H1 (cell line): ENCODE results near the gene TMEM273. TPM values are rescaled to one million over a fixed set of nuclear protein-coding genes. Genes with fewer than 3 reads are reported as not detected.

ENCODE experiments used
- CTCF ChIA-PET: fragments of 300-600 bp; sonication (Branson Sonifier 250); formaldehyde crosslinking; loops from one replicate; lab custom pipeline; 2021; ENCODE audit not compliant: partially characterized antibody; lab: Charles Lee
- POLR2A ChIA-PET: fragments of 300-600 bp; sonication (Branson Sonifier 250); formaldehyde crosslinking; loops from one replicate; lab custom pipeline; 2021; ENCODE audit warnings: inconsistent platforms; ENCODE audit not compliant: partially characterized antibody; lab: Charles Lee
- DNase-seq, 2 experiments: peaks; one replicate each; pipeline versions ENCODE4 v3.0.0 to v3.0.0-alpha.2; 2010 to 2022; ENCODE audit warnings: low spot score in 2 of 2, low read depth in 1 of 2, mixed read lengths in 1 of 2
- FAIRE-seq: peaks from 2 replicates; lab custom pipeline; 2011; peaks lifted over from hg19 to GRCh38; lab: Jason Lieb, UNC
- H2AFZ ChIP-seq: 2 replicates; pipeline ENCODE4 v1.8.1; 2012; ENCODE audit warnings: low read length, inconsistent platforms
- H2AK5ac ChIP-seq: 2 replicates; pipeline ENCODE4 v1.6.1; 2013; ENCODE audit warnings: low read depth, low read length
- H2BK120ac ChIP-seq: replicated peaks from 2 replicates; pipeline ENCODE3; 2013; ENCODE audit warnings: low read depth, low read length, inconsistent platforms
- H2BK12ac ChIP-seq: 2 replicates; pipeline ENCODE4 v1.6.1; 2013; ENCODE audit warnings: low read depth, low read length
- H2BK15ac ChIP-seq: 2 replicates; pipeline ENCODE4 v1.6.1; 2013; ENCODE audit warnings: low read length
- H2BK20ac ChIP-seq: 2 replicates; pipeline ENCODE4 v1.6.1; 2013; ENCODE audit warnings: low read length
- H2BK5ac ChIP-seq: 2 replicates; pipeline ENCODE4 v1.6.1; 2013; ENCODE audit warnings: low read depth, low read length
- H3K14ac ChIP-seq: 2 replicates; pipeline ENCODE4 v1.6.1; 2013; ENCODE audit warnings: inconsistent platforms; ENCODE audit not compliant: insufficient read length
- H3K18ac ChIP-seq: 2 replicates; pipeline ENCODE4 v1.6.1; 2013; ENCODE audit warnings: low read length; ENCODE audit errors: extremely low read depth
- H3K23ac ChIP-seq: 2 replicates; pipeline ENCODE4 v1.6.1; 2013; ENCODE audit warnings: inconsistent platforms; ENCODE audit not compliant: insufficient read length
- H3K23me2 ChIP-seq: 2 replicates; pipeline ENCODE4 v1.6.1; 2013; ENCODE audit warnings: low read depth, low read length
- H3K27ac ChIP-seq: 2 replicates; pipeline ENCODE4 v1.6.1; 2011; ENCODE audit warnings: low read depth, low read length, inconsistent platforms
- H3K27me3 ChIP-seq, 4 experiments: replicated peaks in 1 of 4; 1 replicate in 1 of 4; 2 replicates in 3 of 4; pipeline versions ENCODE4 v1.6.1 to v1.8.1; 2011 to 2013; ENCODE audit warnings: low read length in 3 of 4, mild to moderate bottlenecking in 3 of 4, inconsistent platforms in 2 of 4, mixed read lengths in 2 of 4, moderate library complexity in 1 of 4; ENCODE audit not compliant: control insufficient read depth in 3 of 4, insufficient read depth in 3 of 4; ENCODE audit errors: extremely low read depth in 1 of 4
- H3K36me3 ChIP-seq, 4 experiments: 2 replicates each; pipeline versions ENCODE4 v1.6.1 to v1.8.1; 2011 to 2013; ENCODE audit warnings: mild to moderate bottlenecking in 4 of 4, low read length in 3 of 4, moderate library complexity in 2 of 4, control low read depth in 1 of 4, inconsistent platforms in 1 of 4; ENCODE audit not compliant: insufficient read depth in 4 of 4, control insufficient read depth in 2 of 4
- H3K4ac ChIP-seq: replicated peaks from 2 replicates; pipeline ENCODE3; 2013; ENCODE audit warnings: low read length, low read depth, mixed read lengths, inconsistent platforms; ENCODE audit not compliant: insufficient read length
- H3K4me1 ChIP-seq, 4 experiments: replicated peaks in 1 of 4; 1 replicate in 1 of 4; 2 replicates in 3 of 4; pipeline versions ENCODE4 v1.6.1 to v1.8.1; 2011 to 2013; ENCODE audit warnings: low read length in 3 of 4, inconsistent platforms in 2 of 4, mixed read lengths in 1 of 4; ENCODE audit not compliant: insufficient read depth in 4 of 4, control insufficient read depth in 3 of 4
- H3K4me2 ChIP-seq, 2 experiments: 2 replicates each; pipeline versions ENCODE4 v1.6.1 to v1.8.1; 2011 to 2013; ENCODE audit warnings: low read depth in 2 of 2, low read length in 2 of 2, control low read depth in 1 of 2, inconsistent platforms in 1 of 2, mild to moderate bottlenecking in 1 of 2; ENCODE audit not compliant: insufficient read depth in 1 of 2
- H3K4me3 ChIP-seq, 4 experiments: fragments of 200-600, 300-600 bp in 1 of 4; sonication (generic), shearing (Covaris generic), sonication (Bioruptor Twin) in 1 of 4; 2 replicates each; pipeline versions ENCODE4 v1.5.1 to v1.8.1; 2011 to 2016; ENCODE audit warnings: low read length in 4 of 4, low read depth in 3 of 4, control low read depth in 2 of 4, inconsistent platforms in 2 of 4, mild to moderate bottlenecking in 2 of 4, mixed read lengths in 1 of 4, moderate library complexity in 1 of 4; ENCODE audit not compliant: insufficient read depth in 2 of 4; ENCODE audit errors: extremely low read depth in 1 of 4
- H3K56ac ChIP-seq: replicated peaks from 2 replicates; pipeline ENCODE3; 2013; ENCODE audit warnings: low read depth, mild to moderate bottlenecking, mixed read lengths, low read length, inconsistent platforms; ENCODE audit not compliant: insufficient read length
- H3K79me1 ChIP-seq: 2 replicates; pipeline ENCODE4 v1.6.1; 2013; ENCODE audit warnings: low read depth, low read length, control low read depth
- H3K79me2 ChIP-seq, 2 experiments: 2 replicates each; pipeline versions ENCODE4 v1.6.1 to v1.8.1; 2012 to 2013; ENCODE audit warnings: low read length in 2 of 2, mild to moderate bottlenecking in 2 of 2, inconsistent platforms in 1 of 2; ENCODE audit not compliant: insufficient read depth in 2 of 2, control insufficient read depth in 1 of 2
- H3K9ac ChIP-seq, 4 experiments: replicated peaks in 1 of 4; 1 replicate in 1 of 4; 2 replicates in 3 of 4; pipeline versions ENCODE4 v1.6.1 to v1.8.1; 2011 to 2013; ENCODE audit warnings: low read depth in 3 of 4, low read length in 3 of 4, control low read depth in 2 of 4, mild to moderate bottlenecking in 2 of 4, moderate library complexity in 2 of 4, inconsistent platforms in 1 of 4; ENCODE audit errors: extremely low read depth in 1 of 4
- H3K9me3 ChIP-seq, 2 experiments: 2 replicates each; pipeline versions ENCODE4 v1.6.1 to v1.8.1; 2012 to 2013; ENCODE audit warnings: mild to moderate bottlenecking in 2 of 2, moderate library complexity in 2 of 2, control low read depth in 1 of 2, inconsistent platforms in 1 of 2, low read depth in 1 of 2, low read length in 1 of 2, mixed read lengths in 1 of 2; ENCODE audit not compliant: insufficient read depth in 2 of 2
- H4K20me1 ChIP-seq, 2 experiments: replicated peaks in 1 of 2; 2 replicates each; pipeline versions ENCODE3 to v1.8.1; 2011 to 2013; ENCODE audit warnings: inconsistent platforms in 2 of 2, low read length in 2 of 2, mild to moderate bottlenecking in 1 of 2; ENCODE audit not compliant: insufficient read depth in 2 of 2, control insufficient read depth in 1 of 2
- H4K5ac ChIP-seq: 2 replicates; pipeline ENCODE4 v1.6.1; 2013; ENCODE audit warnings: low read length, low read depth, mixed read lengths, inconsistent platforms; ENCODE audit not compliant: insufficient read length
- H4K8ac ChIP-seq: 2 replicates; pipeline ENCODE4 v1.8.0; 2013; ENCODE audit warnings: mild to moderate bottlenecking, moderate library complexity, low read length, inconsistent platforms; ENCODE audit not compliant: insufficient read depth; ENCODE audit errors: extremely low read depth
- H4K91ac ChIP-seq: replicated peaks from 2 replicates; pipeline ENCODE3; 2013; ENCODE audit warnings: low read length, mixed read lengths, inconsistent platforms; ENCODE audit not compliant: insufficient read length
- HDAC6 ChIP-seq: IDR thresholded peaks from one replicate; pipeline ENCODE4 v1.7.1; 2012; ENCODE audit warnings: low read depth, mild to moderate bottlenecking, inconsistent platforms, low read length, moderate library complexity
- WGBS, 2 experiments: shearing (Covaris generic) in 1 of 2; methylation state at CpG; one replicate each; pipeline versions ENCODE4 v1.1.6 to v1.1.7; 2013 to 2015; ENCODE audit warnings: low lambda C conversion rate in 2 of 2, mixed read lengths in 2 of 2, inconsistent platforms in 1 of 2, low coverage in 1 of 2, missing lambda C conversion rate in 1 of 2; ENCODE audit not compliant: insufficient replicate concordance in 2 of 2, insufficient coverage in 1 of 2, insufficient read length in 1 of 2; ENCODE audit errors: extremely low coverage in 1 of 2, missing lambda C conversion rate in 1 of 2; 5-methylcytosine and 5-hydroxymethylcytosine counted together
- polyA plus RNA-seq, 7 experiments: library from polyadenylated mRNA; depleted of rRNA in 3 of 7; stranded (reverse) in 5 of 7; unstranded in 2 of 7; fragments of >200 nt in 5 of 7; fragments of 200-250 nt in 2 of 7; gene quantifications; 1 replicate in 5 of 7; 2 replicates in 1 of 7; 4 replicates in 1 of 7; pipeline versions ENCODE4 v1.2.1 to v1.2.3, GENCODE V29; 2011 to 2013; ENCODE audit warnings: missing spikeins in 2 of 7, mixed read lengths in 2 of 7
- total RNA-seq: library from RNA; stranded (reverse); fragmentation: NEBNext Ultra II Directional; extraction: Animal tissue kit (Norgen Biotek cat#: 25700); gene quantifications from 2 replicates; pipeline ENCODE4 v1.2.1, GENCODE V29; 2021

The TMEM273 gene
- total and polyA plus RNA-seq, 2 of the 8 experiments (the other 6 are each of a cell fraction or from before 2014, with no cell fraction given) = not detected

DNA sequence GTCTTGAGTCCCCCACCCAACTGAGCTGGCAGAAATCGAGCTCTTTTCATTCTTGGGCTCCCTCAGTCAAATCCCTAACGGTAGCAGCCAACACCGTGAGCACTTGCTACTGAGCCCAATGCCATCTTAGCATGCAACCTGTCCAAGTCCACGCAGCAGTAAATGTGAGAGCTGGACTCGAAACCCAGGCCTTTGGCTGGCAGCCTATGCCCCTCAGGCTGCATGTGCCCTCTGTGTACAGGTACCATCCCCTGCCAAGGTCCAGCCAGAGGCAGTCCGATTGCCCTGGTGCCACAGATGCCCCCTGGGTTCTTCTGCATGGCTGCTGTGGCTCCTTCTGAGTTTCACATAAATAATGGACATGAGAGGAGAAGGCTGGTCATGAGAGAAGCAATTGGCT is 1.2 kb upstream of the TMEM273 start:
- H3K79me1 ChIP-seq = no peaks in the 10 kb centered on the region
- H3K4me3 ChIP-seq = no peak overlapping the region
- ChIA-PET CTCF (interaction anchor here (0.6 to 1.7 kb wide), 3 partner anchors 25 to 243 kb away, joined by 3 to 8 read pairs (median 5); no protein-coding TSS in a partner anchor), POLR2A (no interaction called here)
- no peak overlapping the region for H3K18ac ChIP-seq
- no peaks in the 10 kb centered on the region for H3K23me2 ChIP-seq
- H4K20me1 ChIP-seq = no peaks in the 10 kb centered on the region
- no peaks in the 10 kb centered on the region for H3K9me3 ChIP-seq
- DNase-seq (no peak), FAIRE-seq (no peak)
- no peak overlapping the region for H2BK12ac ChIP-seq
- H3K27me3 ChIP-seq = no peaks in the 10 kb centered on the region
- H3K27ac ChIP-seq = no peak overlapping the region
- H4K8ac ChIP-seq = no peak overlapping the region
- 93% methylated on average over 6 of the region's 6 CpGs; no CpG with 5 or more reads in 1 of the 2 experiments for WGBS, 2 experiments
- no peak overlapping the region for H2AFZ ChIP-seq
- H3K9ac ChIP-seq = no peak overlapping the region
- H3K4ac ChIP-seq = no peak overlapping the region
- no peak overlapping the region for H4K91ac ChIP-seq
- H3K4me1 ChIP-seq = peaks cover 0 to 3% (median 0%) of the 10 kb centered on the region in 4 experiments; a peak in 1 of 7 replicates
- H3K14ac ChIP-seq = no peak overlapping the region
- H3K56ac ChIP-seq = no peak overlapping the region
- H3K79me2 ChIP-seq = no peaks in the 10 kb centered on the region
- no peak overlapping the region for H3K23ac ChIP-seq
- no peaks in the 10 kb centered on the region for H3K36me3 ChIP-seq
- no peak overlapping the region for H3K4me2 ChIP-seq
- no peak overlapping the region for H2BK120ac ChIP-seq
- no peak overlapping the region for H2BK15ac ChIP-seq
- no peak overlapping the region for H4K5ac ChIP-seq
- no peak for TF ChIP-seq HDAC6
- H2AK5ac ChIP-seq = no peak overlapping the region
- no peak overlapping the region for H2BK5ac ChIP-seq
- H2BK20ac ChIP-seq = no peak overlapping the region
